Activated T-helper 1 cell treated with Interleukin-2 at 50 U/mL for 16 hours (primary cell): ENCODE measurements around the gene ENDOV.
A peak's percentile ranks its signal among the peaks of the same experiment; 100 is the strongest.

Experiments
- DNase-seq: peaks from one replicate; pipeline ENCODE4 v3.0.0-alpha.2; 2020; ENCODE audit warnings: low read depth

The ENDOV gene

DNA sequence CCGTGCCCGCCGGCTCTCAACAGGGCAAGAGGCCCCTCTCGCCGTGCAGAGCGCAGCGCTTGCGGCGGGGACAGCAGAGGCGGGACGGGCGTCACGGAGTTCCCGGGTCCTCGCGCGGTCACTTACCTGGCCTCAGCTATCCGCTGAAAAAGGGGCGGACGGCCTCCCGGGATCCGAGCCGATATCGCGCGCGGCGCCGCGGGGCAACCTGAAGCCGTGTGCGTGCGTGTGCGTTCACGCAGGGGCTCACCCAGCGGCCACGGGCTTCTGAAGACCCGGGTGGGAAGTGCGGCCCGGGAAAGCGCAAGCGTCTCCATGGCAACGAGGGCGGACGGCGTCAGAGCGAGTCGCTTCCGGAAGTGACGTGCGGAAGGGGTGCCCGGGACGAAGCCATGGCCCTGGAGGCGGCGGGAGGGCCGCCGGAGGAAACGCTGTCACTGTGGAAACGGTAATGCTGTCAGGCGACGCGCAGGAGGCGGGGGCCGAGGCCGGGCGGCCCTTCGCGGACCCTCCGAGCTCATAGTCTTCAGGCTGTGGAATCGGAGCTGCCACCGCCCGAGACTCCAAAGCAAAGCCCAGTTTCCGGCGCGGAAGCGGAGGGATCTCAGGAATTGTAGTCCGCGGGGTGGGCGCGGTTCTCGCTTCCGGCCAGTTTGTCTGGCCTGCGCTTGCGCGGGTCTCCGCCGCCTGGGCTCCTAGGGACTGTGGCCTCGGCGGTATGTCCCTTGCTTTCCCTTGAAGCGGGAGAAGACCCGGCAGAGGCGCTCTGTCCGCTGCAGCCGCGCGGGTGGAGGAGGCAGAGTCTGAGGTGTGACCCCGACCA is at the start of gene ENDOV:
Gene ENDOV, plus strand, starts transcription at position 365 of the 823 bp plus-strand sequence. Its CDS starts 28 bp downstream, at position 393.
- peak; percentile 89 for DNase-seq

DNA sequence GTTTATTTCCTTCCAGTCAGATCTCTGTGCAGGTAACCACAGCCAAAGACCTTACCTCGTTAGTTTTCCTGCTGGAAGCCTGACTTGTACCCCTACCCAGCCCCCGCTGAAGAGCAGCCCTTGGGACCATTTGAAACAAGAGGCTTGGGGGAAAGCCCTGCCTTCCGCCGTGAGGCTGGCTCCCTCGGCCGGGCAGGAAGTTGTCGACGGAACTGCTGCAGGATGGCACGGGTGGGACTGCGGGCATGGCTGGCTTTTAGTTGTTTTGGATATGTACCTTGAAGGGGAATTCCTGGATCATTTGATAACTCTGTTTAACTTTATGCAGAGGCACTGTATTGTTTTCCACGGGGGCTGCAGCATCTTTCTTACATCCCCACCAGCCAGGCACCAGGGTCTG is 49.0 kb upstream of the ENDOV start:
- no peak for DNase-seq

DNA sequence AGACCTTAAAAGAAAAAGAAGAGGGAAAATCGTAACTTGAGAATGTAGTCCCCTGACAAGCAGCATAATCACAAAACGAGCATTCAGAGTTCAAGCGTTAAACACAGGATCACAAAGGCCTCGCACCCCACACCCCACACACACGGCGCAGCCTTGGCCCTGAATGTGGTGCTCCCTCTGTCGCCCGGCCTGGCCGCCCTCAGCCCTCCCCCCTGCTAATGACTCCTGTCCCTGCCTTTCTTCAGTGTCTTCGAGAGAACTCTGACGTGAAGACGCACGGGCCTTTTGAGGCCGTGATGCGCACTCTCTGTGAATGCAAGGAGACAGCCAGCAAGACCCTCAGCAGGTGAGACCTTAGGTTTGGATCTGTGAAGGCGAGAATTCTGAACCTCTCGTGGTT is 47.5 kb upstream of the ENDOV start:
- no peak for DNase-seq

DNA sequence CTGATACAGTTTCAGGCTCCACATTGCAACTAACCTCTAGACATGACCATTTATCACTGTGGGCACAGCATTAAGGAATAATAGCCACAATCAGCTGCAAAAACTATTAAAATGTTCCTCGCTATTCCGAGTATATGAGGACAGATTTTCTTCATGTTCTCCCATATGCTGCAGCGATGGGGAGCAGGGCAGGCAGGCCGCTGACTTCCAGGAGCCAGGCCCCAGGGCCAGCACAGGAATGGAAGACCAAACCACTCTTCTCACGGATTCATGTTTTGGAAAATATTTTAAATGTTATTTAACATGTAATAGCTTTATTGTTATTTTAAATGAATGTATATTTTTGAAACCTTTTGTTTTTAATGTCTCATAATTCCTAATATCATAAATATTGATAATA is 43.8 kb upstream of the ENDOV start:
- DNase-seq = no peak

DNA sequence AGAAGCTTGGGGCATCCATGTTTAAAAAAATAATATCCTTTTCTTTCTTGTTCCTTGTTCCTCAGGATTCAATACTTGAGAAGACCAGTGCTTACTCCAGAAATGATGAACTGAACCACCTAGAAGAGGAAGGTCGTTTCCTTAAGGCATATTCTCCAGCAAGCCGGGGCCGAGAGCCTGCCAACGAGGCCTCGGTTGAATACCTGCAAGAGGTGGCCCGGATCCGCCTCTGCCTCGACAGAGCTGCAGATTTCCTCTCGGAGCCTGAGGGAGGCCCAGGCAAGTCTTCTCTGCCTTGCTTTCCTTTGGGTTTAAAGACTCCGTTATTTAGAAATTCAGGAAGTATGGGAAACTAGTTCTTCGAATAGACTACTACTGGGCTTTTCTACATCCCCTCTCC is 42.5 kb upstream of the ENDOV start:
- no peak for DNase-seq

DNA sequence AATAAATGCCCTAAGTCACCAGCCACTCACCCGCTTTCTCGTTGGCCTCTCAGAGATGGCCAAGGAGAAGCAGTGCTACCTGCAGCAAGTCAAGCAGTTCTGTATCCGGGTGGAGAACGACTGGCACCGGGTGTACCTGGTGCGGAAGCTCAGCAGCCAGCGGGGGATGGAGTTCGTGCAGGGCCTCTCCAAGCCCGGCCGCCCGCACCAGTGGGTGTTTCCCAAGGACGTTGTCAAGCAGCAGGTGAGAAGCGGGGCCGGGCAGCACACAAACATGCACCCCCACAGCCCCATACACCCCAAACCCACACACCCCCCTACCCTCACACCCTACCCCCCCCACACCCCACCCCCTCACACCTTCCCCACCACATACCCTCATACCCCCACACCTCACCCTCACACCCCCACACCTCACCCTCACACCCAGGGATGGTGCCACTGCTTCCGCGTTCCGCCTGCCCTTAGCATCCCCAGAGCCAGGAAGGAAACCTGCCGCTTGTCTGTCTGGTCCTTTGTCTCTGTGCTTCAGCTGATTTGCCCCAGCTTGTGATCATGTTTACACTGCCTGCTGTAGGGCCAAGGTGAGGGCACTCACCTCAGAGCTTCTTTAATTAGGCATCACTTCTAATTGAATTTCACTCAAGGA is 41.9 kb upstream of the ENDOV start:
- DNase-seq = no peak

DNA sequence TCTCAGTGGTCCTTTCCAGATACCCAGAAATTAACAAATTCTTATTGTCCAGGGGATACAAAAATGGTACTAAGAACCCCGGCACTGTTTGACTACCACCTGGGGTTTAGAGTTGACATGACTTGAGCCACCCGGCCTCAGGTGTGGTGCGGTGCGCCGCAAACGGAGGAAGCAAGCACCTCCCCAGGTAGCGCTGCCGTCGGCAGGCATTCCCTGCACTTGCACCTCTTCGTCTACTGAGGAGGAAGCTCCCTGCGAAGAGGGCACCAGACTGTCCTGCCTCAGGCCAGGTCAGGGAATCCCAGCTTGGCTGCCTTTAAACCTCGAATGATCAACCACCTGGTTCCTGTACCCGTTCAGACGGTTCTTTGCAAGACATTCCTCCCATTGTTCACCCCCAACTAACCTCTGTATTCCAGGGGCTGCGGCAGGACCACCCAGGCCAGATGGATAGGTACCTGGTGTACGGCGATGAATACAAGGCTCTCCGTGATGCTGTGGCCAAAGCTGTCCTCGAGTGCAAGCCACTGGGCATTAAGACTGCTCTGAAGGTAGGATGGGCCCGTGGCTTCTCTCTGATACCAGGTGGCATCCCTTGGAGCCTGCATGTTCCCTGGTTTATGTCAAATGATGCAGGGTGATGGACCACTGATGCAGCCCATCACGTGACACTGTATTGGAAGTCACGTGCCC is 40.8 kb upstream of the ENDOV start:
- no peak for DNase-seq

DNA sequence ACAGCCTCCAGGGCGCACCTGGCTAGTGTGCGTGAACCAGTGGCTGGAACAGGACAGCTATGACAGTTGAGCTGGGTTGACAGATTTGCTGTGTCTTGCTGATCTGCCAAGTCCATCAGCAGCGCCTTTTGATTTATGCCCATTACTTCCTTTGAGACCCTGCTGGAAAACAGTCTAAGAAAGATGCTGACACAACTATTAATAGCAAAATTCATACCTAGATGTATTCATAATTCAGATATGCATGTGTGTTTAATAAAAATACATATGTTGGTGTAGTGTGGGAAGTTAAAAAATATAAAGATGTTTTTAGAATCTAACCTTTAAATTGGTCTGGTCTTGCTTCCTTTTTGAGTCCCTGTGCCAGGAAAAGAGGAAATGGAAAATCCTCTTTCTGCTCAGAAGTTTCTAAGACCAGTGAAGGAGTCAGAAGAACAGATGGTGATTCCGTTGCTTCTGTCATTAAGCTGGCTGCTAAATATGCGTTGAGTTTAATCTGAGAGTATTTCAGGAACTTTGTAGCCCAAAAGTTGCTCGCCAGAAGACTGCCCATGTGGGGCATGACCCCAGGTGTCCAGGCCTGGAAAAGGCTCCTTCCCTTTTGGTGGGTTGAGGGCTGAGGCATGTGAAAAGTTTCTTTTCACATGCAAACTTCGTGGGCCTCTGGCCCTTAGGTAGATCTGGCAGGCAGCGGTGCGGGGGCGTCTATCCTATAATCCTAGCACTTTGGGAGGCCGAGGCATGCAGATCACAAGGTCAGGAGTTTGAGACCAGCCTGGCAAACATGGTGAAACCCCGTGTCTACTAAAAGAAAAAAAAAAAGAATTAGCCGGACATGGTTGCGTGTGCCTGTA is 40.0 kb upstream of the ENDOV start:
- no peak for DNase-seq

DNA sequence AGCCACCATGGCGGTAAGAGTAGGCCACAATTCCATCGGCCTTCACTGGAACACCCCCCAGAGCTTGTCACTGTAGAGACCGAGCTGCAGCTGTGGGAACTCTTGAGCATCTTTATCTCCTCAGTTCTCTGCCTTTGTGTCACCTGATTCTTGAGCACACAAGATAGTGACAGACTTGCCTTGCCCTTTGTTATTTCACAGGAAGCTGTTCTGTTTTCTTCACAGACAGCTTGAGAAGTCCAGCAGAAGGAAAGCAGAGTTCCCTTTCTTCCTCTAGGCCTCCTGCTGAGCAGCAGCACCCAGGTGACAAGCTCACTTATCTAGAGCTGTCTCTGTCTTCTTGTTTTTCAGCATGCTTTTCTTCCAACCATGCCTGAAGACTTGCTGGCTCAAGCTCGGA is 38.4 kb upstream of the ENDOV start:
- DNase-seq = no peak

DNA sequence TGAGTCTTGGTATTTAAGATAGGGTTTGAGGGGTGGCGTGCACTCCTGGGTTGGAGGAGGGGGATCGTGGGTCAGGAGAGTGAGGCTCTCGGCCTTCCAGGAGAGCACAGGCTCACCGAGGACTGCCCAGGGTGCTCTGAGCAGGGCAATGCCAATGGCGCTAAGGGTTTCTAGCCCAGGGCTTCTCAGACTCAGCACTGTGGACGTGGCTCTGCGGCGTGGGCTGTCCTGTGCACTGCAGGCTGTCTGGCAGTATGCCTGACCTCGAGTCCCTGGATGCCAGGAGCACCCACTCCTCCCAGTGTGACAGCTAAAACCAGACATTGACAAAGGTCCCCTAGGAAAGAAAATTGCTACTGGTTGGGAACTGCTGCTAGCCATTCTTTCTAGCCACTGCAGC is 37.2 kb upstream of the ENDOV start:
- DNase-seq = no peak

DNA sequence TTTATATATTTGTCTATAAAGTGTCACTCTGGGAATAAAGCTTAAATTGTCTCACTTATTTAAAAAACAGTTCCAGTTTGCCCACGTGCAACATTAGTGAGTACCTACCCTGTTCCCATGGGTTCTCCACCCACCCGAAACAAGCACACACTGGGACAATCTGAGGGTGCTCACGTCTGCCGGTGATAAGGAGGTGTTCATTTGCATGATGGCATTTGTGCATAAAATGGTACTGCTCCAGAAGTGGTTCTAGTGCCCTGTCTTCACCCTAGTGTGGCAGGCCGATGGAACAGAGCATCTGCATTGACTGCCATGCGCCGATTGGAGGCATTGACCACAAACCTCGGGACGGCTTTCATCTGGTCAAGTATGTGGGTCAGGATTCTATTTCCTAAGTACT is 35.6 kb upstream of the ENDOV start:
- DNase-seq = no peak

DNA sequence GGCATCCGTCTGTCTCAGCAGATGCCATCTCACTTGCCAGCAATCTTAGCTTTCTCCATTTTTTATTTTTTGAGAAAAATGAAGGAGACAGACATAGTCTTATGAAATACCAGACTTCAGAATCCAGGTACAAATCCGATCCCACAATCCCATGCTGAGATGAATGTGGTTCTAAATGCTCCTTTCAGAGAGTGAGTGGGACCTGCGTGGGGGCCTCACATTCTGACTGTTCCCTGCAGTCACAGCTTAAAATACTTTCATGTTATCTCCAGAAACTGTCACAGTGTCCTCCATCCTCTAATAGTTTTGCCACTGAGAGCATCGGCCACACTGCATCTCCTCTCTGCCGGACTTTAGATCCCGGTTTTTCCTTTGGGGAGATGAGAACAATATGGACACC is 34.9 kb upstream of the ENDOV start:
- DNase-seq = no peak

DNA sequence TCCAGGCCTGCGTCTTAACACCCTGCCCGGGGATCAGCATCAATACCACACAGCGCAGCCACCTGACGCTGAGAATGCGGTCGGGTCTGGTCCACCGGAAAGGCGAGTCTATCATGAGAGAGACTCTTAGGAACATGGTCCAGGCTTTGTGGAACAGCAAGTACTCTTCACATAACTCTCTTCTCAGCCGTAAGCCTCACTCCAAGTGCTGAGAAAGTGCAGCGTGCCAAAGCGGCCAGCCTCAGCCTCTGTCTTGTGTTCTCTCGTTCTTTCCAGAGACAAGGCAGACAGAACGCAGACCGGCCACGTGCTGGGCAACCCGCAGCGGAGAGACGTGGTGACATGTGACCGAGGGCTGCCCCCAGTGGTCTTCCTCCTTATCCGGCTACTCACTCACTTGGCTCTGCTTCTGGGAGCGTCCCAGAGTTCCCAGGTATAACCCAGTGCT is 34.4 kb upstream of the ENDOV start:
- no peak for DNase-seq

DNA sequence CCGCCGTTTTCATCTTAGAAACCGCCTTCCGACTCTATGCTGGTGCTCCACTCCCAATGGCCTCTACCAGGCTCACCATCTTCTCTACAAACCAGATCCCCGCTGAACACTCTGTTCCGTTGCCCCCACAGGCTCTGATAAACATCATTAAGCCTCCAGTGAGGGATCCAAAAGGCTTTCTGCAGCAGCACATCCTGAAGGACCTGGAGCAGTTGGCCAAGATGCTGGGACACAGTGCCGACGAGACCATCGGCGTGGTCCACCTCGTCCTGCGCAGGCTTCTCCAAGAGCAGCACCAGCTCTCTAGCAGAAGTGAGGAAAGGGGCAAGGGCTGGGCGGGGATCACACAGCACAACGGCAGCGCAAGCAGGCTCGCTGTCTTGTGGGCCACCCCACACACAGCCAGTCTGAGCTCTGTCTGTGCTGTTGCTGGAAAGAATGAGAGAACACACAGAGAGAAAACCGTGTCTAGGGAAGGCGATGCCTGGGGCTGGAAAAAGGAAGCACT is 33.5 kb upstream of the ENDOV start:
- DNase-seq = no peak

DNA sequence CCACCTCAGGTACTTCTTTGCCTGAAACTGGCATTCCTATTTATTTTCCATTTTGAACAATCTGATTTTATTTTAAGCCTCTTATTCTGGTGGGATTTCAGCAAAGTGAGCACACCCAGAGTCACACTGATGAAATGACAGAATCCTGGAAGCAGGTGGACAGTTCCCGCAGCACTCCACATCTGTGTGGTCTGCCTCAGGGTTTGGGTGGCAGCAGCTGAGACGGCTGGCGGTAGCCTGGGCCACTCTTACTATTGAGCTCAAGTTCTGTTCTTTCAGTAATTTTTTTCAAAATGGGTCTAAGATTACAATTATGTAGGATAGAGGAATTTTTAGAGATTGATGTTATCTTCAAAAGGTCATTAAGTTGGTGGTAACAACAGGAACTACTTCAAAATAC is 32.5 kb upstream of the ENDOV start:
- DNase-seq = no peak

DNA sequence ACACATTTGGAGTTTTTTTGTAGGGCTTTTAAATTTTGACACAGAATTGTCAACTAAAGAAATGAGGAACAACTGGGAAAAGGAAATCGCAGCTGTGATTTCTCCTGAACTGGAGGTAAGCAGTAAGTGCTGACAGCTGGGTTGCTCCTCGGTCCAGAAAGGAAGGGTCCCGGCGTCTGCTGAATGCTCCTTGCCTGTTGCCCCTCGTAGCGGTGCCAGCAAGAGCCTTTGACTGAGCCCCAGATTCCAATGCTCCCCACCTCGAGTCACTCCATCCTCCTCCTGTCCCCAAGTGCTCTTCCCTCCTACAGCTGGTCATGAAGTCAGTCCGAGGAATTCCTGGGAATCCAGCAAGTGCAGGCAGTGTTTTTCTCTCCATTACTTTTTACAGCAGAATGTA is 32.0 kb upstream of the ENDOV start:
- DNase-seq = no peak

DNA sequence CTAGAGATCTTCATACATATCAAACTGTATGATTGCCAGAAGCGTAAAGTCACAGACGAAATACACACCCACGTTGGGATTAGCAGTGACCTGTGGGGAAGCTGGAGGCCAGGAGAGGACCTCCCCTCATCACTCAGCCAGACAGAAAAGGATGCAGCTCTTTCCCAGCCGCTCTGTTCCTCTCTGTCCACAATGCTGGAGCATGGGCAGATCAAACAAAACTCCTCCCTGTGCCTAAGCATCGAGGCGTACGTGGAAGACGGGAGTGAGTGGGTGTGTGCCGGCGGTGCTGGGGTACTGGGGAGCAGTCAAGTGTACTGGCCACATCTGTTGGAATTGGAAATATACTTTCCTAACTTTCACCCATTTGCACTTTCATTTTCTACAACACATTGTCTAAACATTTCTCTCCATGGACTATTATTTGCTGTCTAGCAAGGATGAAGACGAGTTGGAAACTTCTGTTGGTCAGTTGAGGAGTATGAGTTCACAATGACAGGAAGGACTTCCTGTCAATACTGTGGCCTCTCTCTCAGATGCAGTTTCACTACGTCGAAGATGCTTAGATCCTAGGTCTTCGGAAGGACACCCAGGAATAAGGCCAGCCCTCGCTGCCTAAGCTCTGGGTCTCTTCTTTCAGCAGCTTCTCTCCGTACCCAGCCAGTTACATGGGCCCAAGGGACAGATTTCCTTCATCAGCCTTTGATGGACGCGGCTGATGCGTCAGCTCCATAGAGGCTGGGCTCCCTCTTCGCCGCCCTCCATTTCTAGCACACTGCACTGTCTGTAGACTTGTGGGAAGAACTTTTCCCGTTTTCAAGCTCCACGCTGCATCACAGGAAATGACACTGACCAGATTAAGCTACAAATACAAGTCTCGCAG is 30.6 kb upstream of the ENDOV start:
- DNase-seq = no peak

DNA sequence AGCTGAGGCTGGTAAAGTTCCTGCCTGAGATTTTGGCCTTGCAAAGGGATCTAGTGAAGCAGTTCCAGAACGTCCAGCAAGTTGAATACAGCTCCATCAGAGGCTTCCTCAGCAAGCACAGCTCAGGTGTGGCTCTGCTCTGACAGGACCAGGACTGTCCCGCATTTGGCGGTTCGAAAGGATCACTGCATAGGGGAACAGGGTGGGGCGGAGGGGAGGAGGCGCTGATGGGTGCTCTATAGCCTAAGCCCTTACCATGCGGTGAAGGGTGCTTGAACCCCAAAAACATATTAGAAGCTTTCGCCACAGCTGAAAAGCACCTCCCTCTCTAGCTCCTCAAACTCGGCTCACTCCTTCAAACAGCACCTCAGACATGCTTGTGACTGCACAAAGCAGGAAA is 29.9 kb upstream of the ENDOV start:
- DNase-seq = no peak

DNA sequence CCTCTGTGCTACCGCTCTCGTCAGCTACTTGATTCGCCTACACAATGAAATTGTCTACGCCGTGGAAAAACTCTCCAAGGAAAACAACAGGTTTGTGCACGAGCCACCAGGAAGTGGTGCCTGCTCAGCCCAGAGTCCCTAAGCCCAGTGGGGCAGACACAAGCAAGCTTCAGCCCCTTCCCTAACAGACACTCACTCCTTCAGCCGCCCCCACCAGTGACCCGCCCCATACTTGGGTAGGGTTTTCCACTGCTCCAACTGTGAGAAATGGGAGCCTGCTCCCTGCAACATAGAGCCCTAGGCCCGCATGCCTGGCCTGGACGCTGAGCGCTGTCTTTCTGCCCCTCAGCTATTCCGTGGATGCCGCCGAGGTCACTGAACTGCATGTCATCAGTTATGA is 28.6 kb upstream of the ENDOV start:
- DNase-seq = no peak

DNA sequence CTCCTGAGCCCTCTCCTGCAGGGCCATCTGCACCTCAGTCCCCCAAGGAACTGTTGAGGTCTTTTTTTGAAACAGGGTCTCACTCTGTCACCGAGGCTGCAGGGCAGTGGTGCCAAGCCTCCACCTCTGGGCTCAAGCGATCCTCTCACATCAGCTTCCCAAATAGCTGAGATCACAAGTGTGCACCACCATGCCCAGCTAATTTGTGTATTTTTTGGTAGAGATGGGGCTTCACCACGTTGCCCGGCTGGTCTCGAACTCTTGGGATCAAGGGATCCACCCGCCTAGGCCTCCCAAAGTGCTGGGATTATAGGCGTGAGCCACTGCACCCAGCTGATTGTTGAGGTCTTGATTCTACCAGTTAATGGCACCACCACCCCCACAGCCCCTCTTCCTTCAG is 27.9 kb upstream of the ENDOV start:
- DNase-seq = no peak

DNA sequence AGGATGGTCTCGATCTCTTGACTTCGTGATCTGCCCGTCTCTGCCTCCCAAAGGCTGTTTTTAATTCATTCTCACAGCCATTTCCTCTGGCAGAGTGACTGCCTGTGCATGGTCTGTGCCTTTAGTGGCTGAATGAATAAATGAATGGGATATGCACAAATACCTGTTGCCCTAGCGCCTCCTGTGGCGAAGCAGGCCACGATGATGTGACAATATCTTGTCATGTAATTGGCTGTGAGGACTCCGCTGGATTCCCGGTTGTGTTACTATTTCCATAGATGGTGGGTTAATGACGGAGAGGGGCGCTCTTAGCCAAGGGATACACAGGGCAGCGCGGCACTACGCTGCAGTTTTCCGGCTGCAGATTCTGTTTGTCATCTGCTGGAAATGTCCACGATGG is 26.8 kb upstream of the ENDOV start:
- DNase-seq = no peak
